Tibial artery (tissue), 4 donors: ENCODE results near the gene MET.
"Not testable (repeated sequence)": the region's sequence is repeated elsewhere in the genome, so short reads cannot be mapped to it uniquely, and the experiment has no call there.

ENCODE experiments used
- DNase-seq, 2 donors: peaks; one replicate each; pipeline ENCODE4 v3.0.0-alpha.2; 2019
- H3K27ac ChIP-seq, 2 donors: fragments of 200-600 bp; sonication (generic) in 1 of 2; 1 replicate in 1 of 2; 2 replicates in 1 of 2; pipeline ENCODE4 v1.5.1; 2018 to 2019; ENCODE audit warnings: mild to moderate bottlenecking in 1 of 2
- H3K27me3 ChIP-seq, 2 donors: fragments of 200-600 bp; sonication (generic) in 1 of 2; one replicate each; pipeline versions ENCODE4 v1.5.1 to v1.6.0; 2016 to 2019
- H3K36me3 ChIP-seq, 3 donors: fragments of 200-600 bp; sonication (generic) in 2 of 3; one replicate each; pipeline ENCODE4 v1.5.1; 2016 to 2019; ENCODE audit warnings: mild to moderate bottlenecking in 2 of 3
- H3K4me1 ChIP-seq, 4 donors: fragments of 200-600 bp; sonication (generic) in 2 of 4; 1 replicate in 3 of 4; 2 replicates in 1 of 4; pipeline ENCODE4 v1.5.1; 2016 to 2019
- H3K4me3 ChIP-seq, 2 donors: fragments of 200-600 bp; sonication (generic) in 1 of 2; 1 replicate in 1 of 2; 2 replicates in 1 of 2; pipeline ENCODE4 v1.5.1; 2018 to 2019; ENCODE audit warnings: mild to moderate bottlenecking in 2 of 2
- H3K9me3 ChIP-seq, 3 donors: fragments of 200-600 bp; sonication (generic) in 1 of 3; one replicate each; pipeline ENCODE4 v1.5.1; 2016 to 2019
- CTCF ChIP-seq, 2 experiments: fragments of 200-600 bp in 1 of 2; fragments of 450-650 bp in 1 of 2; IDR thresholded peaks; one replicate each; pipeline ENCODE4 v1.5.1; 2017 to 2019; ENCODE audit warnings: antibody characterized with exemption in 2 of 2, mild to moderate bottlenecking in 1 of 2, moderate library complexity in 1 of 2
- intact Hi-C: fragments of 100-400 bp; cut with DNase I; formaldehyde crosslinking; loops from one replicate; pipeline ENCODE4 v1.15.0; 2023; ENCODE audit warnings: low total_unique reads

The MET gene

GRCh38 chr7:116631676-116632075, 40.3 kb upstream of the MET start:
- H3K27ac ChIP-seq, result no peak overlapping the region
- intact Hi-C loops, result no loop called here
- no peaks in the 10 kb centered on the region for H3K9me3 ChIP-seq
- H3K4me3 ChIP-seq, result no peak overlapping the region
- peaks cover 0 to 9% (median 1%) of the 10 kb centered on the region in 4 donors for H3K4me1 ChIP-seq
- DNase-seq, result no peak
- no peaks in the 10 kb centered on the region for H3K36me3 ChIP-seq
- TF ChIP-seq CTCF (IDR thresholded peaks at IDR 0.05), result no peak
- no peaks in the 10 kb centered on the region for H3K27me3 ChIP-seq

GRCh38 chr7:116632384-116632783, 39.6 kb upstream of the MET start:
- no peak overlapping the region for H3K27ac ChIP-seq
- H3K27me3 ChIP-seq, result no peaks in the 10 kb centered on the region
- no peak for TF ChIP-seq CTCF (IDR thresholded peaks at IDR 0.05)
- H3K4me1 ChIP-seq, result peaks cover 0 to 9% (median 1%) of the 10 kb centered on the region in 4 donors
- H3K9me3 ChIP-seq, result no peaks in the 10 kb centered on the region
- DNase-seq, result no peak
- no peaks in the 10 kb centered on the region for H3K36me3 ChIP-seq
- H3K4me3 ChIP-seq, result no peak overlapping the region
- intact Hi-C loops, result no loop called here

GRCh38 chr7:116633131-116633988, 38.6 kb upstream of the MET start:
- Histone ChIP-seq H3K27me3 (no peaks in the 10 kb centered on the region), H3K36me3 (no peaks in the 10 kb centered on the region), H3K4me3 (no peak overlapping the region), H3K4me1 (peaks cover 0 to 9% (median 1%) of the 10 kb centered on the region in 4 donors), H3K27ac (no peak overlapping the region), H3K9me3 (no peaks in the 10 kb centered on the region)
- TF ChIP-seq CTCF (IDR thresholded peaks at IDR 0.05), result no peak
- intact Hi-C loops, result no loop called here
- peak in 1 of 2 donors; percentile 38 for DNase-seq

- no peak for TF ChIP-seq CTCF (IDR thresholded peaks at IDR 0.05)
- Histone ChIP-seq H3K27me3 (no peaks in the 10 kb centered on the region), H3K36me3 (no peaks in the 10 kb centered on the region), H3K9me3 (no peaks in the 10 kb centered on the region), H3K27ac (no peak overlapping the region), H3K4me3 (no peak overlapping the region), H3K4me1 (no peaks in the 10 kb centered on the region)
- no peak for DNase-seq
- intact Hi-C loops, result no loop called here
These were observed 35.0 kb upstream of the MET start for GRCh38 chr7:116636997-116637396.

- H3K4me3 ChIP-seq, H3K9me3 ChIP-seq, intact Hi-C loops, H3K36me3 ChIP-seq, H3K4me1 ChIP-seq, DNase-seq, H3K27ac ChIP-seq, H3K27me3 ChIP-seq: not testable (repeated sequence)
These were observed 33.4 kb upstream of the MET start for GRCh38 chr7:116638592-116638991.

- intact Hi-C loops, result no loop called here
- H3K4me3 ChIP-seq, result no peak overlapping the region
- no peak for TF ChIP-seq CTCF (IDR thresholded peaks at IDR 0.05)
- no peaks in the 10 kb centered on the region for H3K4me1 ChIP-seq
- H3K27me3 ChIP-seq, result no peaks in the 10 kb centered on the region
- no peak overlapping the region for H3K27ac ChIP-seq
- H3K9me3 ChIP-seq, result no peaks in the 10 kb centered on the region
- no peaks in the 10 kb centered on the region for H3K36me3 ChIP-seq
- no peak for DNase-seq
These were observed 30.3 kb upstream of the MET start for GRCh38 chr7:116641551-116642153.

- H3K4me3 ChIP-seq, H3K9me3 ChIP-seq, H3K4me1 ChIP-seq, DNase-seq, H3K36me3 ChIP-seq, H3K27ac ChIP-seq, intact Hi-C loops, H3K27me3 ChIP-seq: not testable (repeated sequence)
These were observed 28.8 kb upstream of the MET start for GRCh38 chr7:116643148-116643547.
